Liver (tissue), 3 donors: ENCODE results near the gene BNC2.

Experiments used
- FOXA1 ChIP-seq: IDR thresholded peaks from 2 replicates; pipeline ENCODE4 v1.6.1; 2016; ENCODE audit warnings: antibody characterized with exemption
- GABPA ChIP-seq, 2 donors: IDR thresholded peaks in 1 of 2; conservative IDR thresholded peaks in 1 of 2; 2 replicates each; pipeline ENCODE4 v1.6.1; 2016; ENCODE audit warnings: antibody characterized with exemption in 2 of 2, mild to moderate bottlenecking in 1 of 2, moderate library complexity in 1 of 2
- JUND ChIP-seq, 2 donors: IDR thresholded peaks; 2 replicates each; pipeline ENCODE4 v1.6.1; 2016; ENCODE audit warnings: antibody characterized with exemption in 2 of 2
- NR2F2 ChIP-seq: IDR thresholded peaks from 2 replicates; pipeline ENCODE4 v1.6.1; 2016; ENCODE audit warnings: antibody characterized with exemption
- RAD21 ChIP-seq, 2 donors: IDR thresholded peaks; 2 replicates each; pipeline ENCODE4 v1.6.1; 2016; ENCODE audit warnings: antibody characterized with exemption in 2 of 2, mild to moderate bottlenecking in 2 of 2
- TAF1 ChIP-seq: conservative IDR thresholded peaks from 2 replicates; pipeline ENCODE4 v1.6.1; 2016; ENCODE audit warnings: antibody characterized with exemption, mild to moderate bottlenecking
- YY1 ChIP-seq: IDR thresholded peaks from 2 replicates; pipeline ENCODE4 v1.6.1; 2016; ENCODE audit warnings: antibody characterized with exemption, mild to moderate bottlenecking
- TF ChIP-seq, protein P1 (sequence below): fragments of 150-350 bp; IDR thresholded peaks from 2 replicates; pipeline ENCODE4 v1.5.1; 2017; ENCODE audit warnings: improper control_type of control experiment, low read depth, low read length; ENCODE audit not compliant: missing input control
- TF ChIP-seq, protein P2 (sequence below): IDR thresholded peaks from 2 replicates; pipeline ENCODE4 v1.6.1; 2016; ENCODE audit warnings: antibody characterized with exemption, mild to moderate bottlenecking
- TF ChIP-seq, protein P3 (sequence below): IDR thresholded peaks from 2 replicates; pipeline ENCODE4 v1.6.1; 2016; ENCODE audit warnings: antibody characterized with exemption
- TF ChIP-seq, protein P4 (sequence below): IDR thresholded peaks from 2 replicates; pipeline ENCODE4 v1.6.1; 2016; ENCODE audit warnings: antibody characterized with exemption
- TF ChIP-seq, protein P5 (sequence below): IDR thresholded peaks from 2 replicates; pipeline ENCODE4 v1.6.1; 2016; ENCODE audit warnings: antibody characterized with exemption
- donor health status: healthy.
- donor health status: healthy.

DNA sequence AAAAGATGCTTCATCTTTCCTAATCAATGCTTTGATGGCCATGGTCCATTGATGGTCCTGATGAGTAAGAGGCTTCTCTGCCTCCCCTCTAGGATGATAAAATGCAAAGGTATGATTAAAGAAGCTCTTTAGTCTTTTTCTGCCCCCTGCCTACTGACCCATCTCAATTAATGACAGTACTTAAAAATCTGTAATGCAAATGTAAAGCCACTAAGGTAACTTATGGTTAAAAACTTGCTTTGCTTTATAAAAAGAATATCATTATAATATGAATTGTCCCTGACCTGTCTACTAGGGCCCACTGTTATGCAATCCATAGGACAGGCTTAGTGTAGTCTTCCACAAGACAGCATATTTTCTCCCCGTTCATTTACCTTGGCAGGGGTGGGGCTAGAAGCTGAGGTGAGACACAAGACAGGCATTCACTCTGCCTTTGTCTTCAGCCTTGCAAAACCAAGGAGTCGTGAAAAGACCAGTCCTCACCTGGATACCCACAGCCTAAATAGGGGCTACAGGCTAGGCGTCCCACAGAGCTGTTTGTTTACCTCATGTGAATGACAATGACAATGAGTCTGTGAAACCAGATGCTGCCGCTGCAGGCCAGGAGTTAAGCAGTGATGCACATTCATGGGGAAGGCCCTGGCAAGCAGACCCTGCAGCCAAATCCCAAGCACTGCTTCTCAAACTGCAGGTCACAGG, 60.4 kb downstream of the BNC2 start:
- TF ChIP-seq, protein P1, sequence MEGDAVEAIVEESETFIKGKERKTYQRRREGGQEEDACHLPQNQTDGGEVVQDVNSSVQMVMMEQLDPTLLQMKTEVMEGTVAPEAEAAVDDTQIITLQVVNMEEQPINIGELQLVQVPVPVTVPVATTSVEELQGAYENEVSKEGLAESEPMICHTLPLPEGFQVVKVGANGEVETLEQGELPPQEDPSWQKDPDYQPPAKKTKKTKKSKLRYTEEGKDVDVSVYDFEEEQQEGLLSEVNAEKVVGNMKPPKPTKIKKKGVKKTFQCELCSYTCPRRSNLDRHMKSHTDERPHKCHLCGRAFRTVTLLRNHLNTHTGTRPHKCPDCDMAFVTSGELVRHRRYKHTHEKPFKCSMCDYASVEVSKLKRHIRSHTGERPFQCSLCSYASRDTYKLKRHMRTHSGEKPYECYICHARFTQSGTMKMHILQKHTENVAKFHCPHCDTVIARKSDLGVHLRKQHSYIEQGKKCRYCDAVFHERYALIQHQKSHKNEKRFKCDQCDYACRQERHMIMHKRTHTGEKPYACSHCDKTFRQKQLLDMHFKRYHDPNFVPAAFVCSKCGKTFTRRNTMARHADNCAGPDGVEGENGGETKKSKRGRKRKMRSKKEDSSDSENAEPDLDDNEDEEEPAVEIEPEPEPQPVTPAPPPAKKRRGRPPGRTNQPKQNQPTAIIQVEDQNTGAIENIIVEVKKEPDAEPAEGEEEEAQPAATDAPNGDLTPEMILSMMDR, result no peak
- TF ChIP-seq, protein P2, sequence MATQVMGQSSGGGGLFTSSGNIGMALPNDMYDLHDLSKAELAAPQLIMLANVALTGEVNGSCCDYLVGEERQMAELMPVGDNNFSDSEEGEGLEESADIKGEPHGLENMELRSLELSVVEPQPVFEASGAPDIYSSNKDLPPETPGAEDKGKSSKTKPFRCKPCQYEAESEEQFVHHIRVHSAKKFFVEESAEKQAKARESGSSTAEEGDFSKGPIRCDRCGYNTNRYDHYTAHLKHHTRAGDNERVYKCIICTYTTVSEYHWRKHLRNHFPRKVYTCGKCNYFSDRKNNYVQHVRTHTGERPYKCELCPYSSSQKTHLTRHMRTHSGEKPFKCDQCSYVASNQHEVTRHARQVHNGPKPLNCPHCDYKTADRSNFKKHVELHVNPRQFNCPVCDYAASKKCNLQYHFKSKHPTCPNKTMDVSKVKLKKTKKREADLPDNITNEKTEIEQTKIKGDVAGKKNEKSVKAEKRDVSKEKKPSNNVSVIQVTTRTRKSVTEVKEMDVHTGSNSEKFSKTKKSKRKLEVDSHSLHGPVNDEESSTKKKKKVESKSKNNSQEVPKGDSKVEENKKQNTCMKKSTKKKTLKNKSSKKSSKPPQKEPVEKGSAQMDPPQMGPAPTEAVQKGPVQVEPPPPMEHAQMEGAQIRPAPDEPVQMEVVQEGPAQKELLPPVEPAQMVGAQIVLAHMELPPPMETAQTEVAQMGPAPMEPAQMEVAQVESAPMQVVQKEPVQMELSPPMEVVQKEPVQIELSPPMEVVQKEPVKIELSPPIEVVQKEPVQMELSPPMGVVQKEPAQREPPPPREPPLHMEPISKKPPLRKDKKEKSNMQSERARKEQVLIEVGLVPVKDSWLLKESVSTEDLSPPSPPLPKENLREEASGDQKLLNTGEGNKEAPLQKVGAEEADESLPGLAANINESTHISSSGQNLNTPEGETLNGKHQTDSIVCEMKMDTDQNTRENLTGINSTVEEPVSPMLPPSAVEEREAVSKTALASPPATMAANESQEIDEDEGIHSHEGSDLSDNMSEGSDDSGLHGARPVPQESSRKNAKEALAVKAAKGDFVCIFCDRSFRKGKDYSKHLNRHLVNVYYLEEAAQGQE, result no peak
- TF ChIP-seq, protein P3, sequence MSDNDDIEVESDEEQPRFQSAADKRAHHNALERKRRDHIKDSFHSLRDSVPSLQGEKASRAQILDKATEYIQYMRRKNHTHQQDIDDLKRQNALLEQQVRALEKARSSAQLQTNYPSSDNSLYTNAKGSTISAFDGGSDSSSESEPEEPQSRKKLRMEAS, result no peak
- TF ChIP-seq YY1 (no peak), RAD21 (IDR thresholded peaks at IDR 0.05) (no peak), TAF1 (no peak), NR2F2 (no peak), GABPA (IDR thresholded peaks at IDR 0.05 in 1 of 2, conservative IDR thresholded peaks at IDR 0.05 in 1 of 2) (no peak), JUND (IDR thresholded peaks at IDR 0.05) (no peak), FOXA1 (no peak)
- TF ChIP-seq, protein P4, sequence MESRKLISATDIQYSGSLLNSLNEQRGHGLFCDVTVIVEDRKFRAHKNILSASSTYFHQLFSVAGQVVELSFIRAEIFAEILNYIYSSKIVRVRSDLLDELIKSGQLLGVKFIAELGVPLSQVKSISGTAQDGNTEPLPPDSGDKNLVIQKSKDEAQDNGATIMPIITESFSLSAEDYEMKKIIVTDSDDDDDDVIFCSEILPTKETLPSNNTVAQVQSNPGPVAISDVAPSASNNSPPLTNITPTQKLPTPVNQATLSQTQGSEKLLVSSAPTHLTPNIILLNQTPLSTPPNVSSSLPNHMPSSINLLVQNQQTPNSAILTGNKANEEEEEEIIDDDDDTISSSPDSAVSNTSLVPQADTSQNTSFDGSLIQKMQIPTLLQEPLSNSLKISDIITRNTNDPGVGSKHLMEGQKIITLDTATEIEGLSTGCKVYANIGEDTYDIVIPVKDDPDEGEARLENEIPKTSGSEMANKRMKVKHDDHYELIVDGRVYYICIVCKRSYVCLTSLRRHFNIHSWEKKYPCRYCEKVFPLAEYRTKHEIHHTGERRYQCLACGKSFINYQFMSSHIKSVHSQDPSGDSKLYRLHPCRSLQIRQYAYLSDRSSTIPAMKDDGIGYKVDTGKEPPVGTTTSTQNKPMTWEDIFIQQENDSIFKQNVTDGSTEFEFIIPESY, result no peak
- TF ChIP-seq, protein P5, sequence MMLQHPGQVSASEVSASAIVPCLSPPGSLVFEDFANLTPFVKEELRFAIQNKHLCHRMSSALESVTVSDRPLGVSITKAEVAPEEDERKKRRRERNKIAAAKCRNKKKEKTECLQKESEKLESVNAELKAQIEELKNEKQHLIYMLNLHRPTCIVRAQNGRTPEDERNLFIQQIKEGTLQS, result no peak
